ENCODE data around the gene CREB3L1. TPM values are rescaled to one million over a fixed set of nuclear protein-coding genes. Genes with fewer than 3 reads are reported as not detected.

CREB3L1 gene
- total RNA-seq, 1 donor = 33.3 TPM

- Histone ChIP-seq H3K27ac (ENCODE audit: low read depth, low read length) (peak overlapping the region; percentile 95), H2AFZ (ENCODE audit: low read length) (no peak overlapping the region), H3K27me3 (ENCODE audit: insufficient read depth, low read length) (no peaks in the 10 kb centered on the region), H3K4me1 (ENCODE audit: insufficient read depth, low read length) (peaks cover 95% of the 10 kb centered on the region), H3K36me3 (ENCODE audit: insufficient read depth, low read length) (no peaks in the 10 kb centered on the region), H3K4me3 (ENCODE audit: insufficient read depth, low read length) (peak overlapping the region; percentile 69), H4K20me1 (ENCODE audit: insufficient read depth, low read length) (no peaks in the 10 kb centered on the region), H3K4me2 (ENCODE audit: insufficient read depth, low read length) (peak overlapping the region; percentile 82), H3K9me3 (ENCODE audit: low read depth, low read length) (no peaks in the 10 kb centered on the region), H3K79me2 (ENCODE audit: insufficient read depth, low read length) (peaks cover 52% of the 10 kb centered on the region)
- peak; percentile 95 for DNase-seq (ENCODE audit: insufficient read length, low spot score, missing footprints)
- TF ChIP-seq CTCF (IDR thresholded peaks at IDR 0.05; ENCODE audit: extremely low read depth, low read depth, low read length) = no peak
Measured at GRCh38 chr11:46294365-46295309, 17.2 kb downstream of the CREB3L1 start.

GRCh38 chr11:46295312-46296058 lies 18.0 kb downstream of the CREB3L1 start:
- Histone ChIP-seq H3K27me3 (ENCODE audit: insufficient read depth, low read length) (no peaks in the 10 kb centered on the region), H3K79me2 (ENCODE audit: insufficient read depth, low read length) (peaks cover 49% of the 10 kb centered on the region), H3K4me3 (ENCODE audit: insufficient read depth, low read length) (peak overlapping the region; percentile 69), H3K27ac (ENCODE audit: low read depth, low read length) (peak overlapping the region; percentile 95), H4K20me1 (ENCODE audit: insufficient read depth, low read length) (no peaks in the 10 kb centered on the region), H3K4me1 (ENCODE audit: insufficient read depth, low read length) (peaks cover 94% of the 10 kb centered on the region), H3K36me3 (ENCODE audit: insufficient read depth, low read length) (peaks cover 7% of the 10 kb centered on the region), H3K4me2 (ENCODE audit: insufficient read depth, low read length) (peak overlapping the region; percentile 82), H3K9me3 (ENCODE audit: low read depth, low read length) (no peaks in the 10 kb centered on the region), H2AFZ (ENCODE audit: low read length) (peak overlapping the region; percentile 37)
- peak; percentile 98 for DNase-seq (ENCODE audit: insufficient read length, low spot score, missing footprints)
- TF ChIP-seq CTCF (IDR thresholded peaks at IDR 0.05; ENCODE audit: extremely low read depth, low read depth, low read length) = no peak

- Histone ChIP-seq H3K4me3 (ENCODE audit: insufficient read depth, low read length) (peak overlapping the region; percentile 69), H3K79me2 (ENCODE audit: insufficient read depth, low read length) (peaks cover 46% of the 10 kb centered on the region), H2AFZ (ENCODE audit: low read length) (peak overlapping the region; percentile 37), H3K4me2 (ENCODE audit: insufficient read depth, low read length) (peak overlapping the region; percentile 82), H3K27me3 (ENCODE audit: insufficient read depth, low read length) (no peaks in the 10 kb centered on the region), H4K20me1 (ENCODE audit: insufficient read depth, low read length) (no peaks in the 10 kb centered on the region), H3K9me3 (ENCODE audit: low read depth, low read length) (no peaks in the 10 kb centered on the region), H3K27ac (ENCODE audit: low read depth, low read length) (peak overlapping the region; percentile 95), H3K4me1 (ENCODE audit: insufficient read depth, low read length) (peaks cover 89% of the 10 kb centered on the region), H3K36me3 (ENCODE audit: insufficient read depth, low read length) (peaks cover 8% of the 10 kb centered on the region)
- TF ChIP-seq CTCF (IDR thresholded peaks at IDR 0.05; ENCODE audit: extremely low read depth, low read depth, low read length) = no peak
- peak; percentile 66 for DNase-seq (ENCODE audit: insufficient read length, low spot score, missing footprints)
Measured at GRCh38 chr11:46296059-46296527, 18.6 kb downstream of the CREB3L1 start.

Measured in osteoblast (primary cell).